Stimulated activated CD4-positive, alpha-beta T cell treated with anti-CD3 and anti-CD28 coated beads, Interleukin-2, amount 100 ng/mL, for 4 hours (primary cell): ENCODE measurements around the gene RTN4RL1.

Source experiments
- DNase-seq: peaks from one replicate; pipeline ENCODE4 v3.0.0-alpha.2; 2020; ENCODE audit warnings: low read depth

RTN4RL1 gene

GRCh38 chr17:1977583-1978395 lies 47.3 kb downstream of the RTN4RL1 start:
- DNase-seq = no peak

GRCh38 chr17:1976683-1977064 lies 48.5 kb downstream of the RTN4RL1 start:
- no peak for DNase-seq

GRCh38 chr17:1976000-1976682 lies 49.0 kb downstream of the RTN4RL1 start:
- no peak for DNase-seq

- DNase-seq = no peak
These were observed 49.6 kb downstream of the RTN4RL1 start for GRCh38 chr17:1975573-1975972.

GRCh38 chr17:1972487-1973160 lies 52.5 kb downstream of the RTN4RL1 start:
- no peak for DNase-seq

- no peak for DNase-seq
These were observed 54.2 kb downstream of the RTN4RL1 start for GRCh38 chr17:1970843-1971384.

GRCh38 chr17:1969712-1970111 lies 55.4 kb downstream of the RTN4RL1 start:
- no peak for DNase-seq

- DNase-seq = no peak
These were observed 57.9 kb downstream of the RTN4RL1 start for GRCh38 chr17:1967213-1967612.

- DNase-seq = no peak
These were observed 58.7 kb downstream of the RTN4RL1 start for GRCh38 chr17:1966274-1967086.

GRCh38 chr17:1965556-1966273 lies 59.4 kb downstream of the RTN4RL1 start:
- no peak for DNase-seq

- DNase-seq = no peak
These were observed 61.9 kb downstream of the RTN4RL1 start for GRCh38 chr17:1963250-1963649.

- DNase-seq = no peak
These were observed 63.9 kb downstream of the RTN4RL1 start for GRCh38 chr17:1961189-1961588.

GRCh38 chr17:1960545-1960912 lies 64.6 kb downstream of the RTN4RL1 start:
- DNase-seq = no peak

- DNase-seq = no peak
These were observed 65.1 kb downstream of the RTN4RL1 start for GRCh38 chr17:1959871-1960544.

- no peak for DNase-seq
These were observed 66.8 kb downstream of the RTN4RL1 start for GRCh38 chr17:1958134-1958881.

- DNase-seq = no peak
These were observed 68.1 kb downstream of the RTN4RL1 start for GRCh38 chr17:1957037-1957436.

- no peak for DNase-seq
These were observed 69.0 kb downstream of the RTN4RL1 start for GRCh38 chr17:1956134-1956533.

GRCh38 chr17:1953831-1954230 lies 71.3 kb downstream of the RTN4RL1 start:
- no peak for DNase-seq

GRCh38 chr17:1951920-1952319 lies 73.2 kb downstream of the RTN4RL1 start:
- no peak for DNase-seq

- DNase-seq = no peak
These were observed 75.4 kb downstream of the RTN4RL1 start for GRCh38 chr17:1949754-1950153.
